ENCODE results near the gene SH3GLB1. TPM values are rescaled to one million over a fixed set of nuclear protein-coding genes. Genes with fewer than 3 reads are reported as not detected.
A peak's percentile ranks its signal among the peaks of the same experiment; 100 is the strongest.

The SH3GLB1 gene
- total RNA-seq, 1 experiment from 2014 or later = 18.1 TPM

DNA sequence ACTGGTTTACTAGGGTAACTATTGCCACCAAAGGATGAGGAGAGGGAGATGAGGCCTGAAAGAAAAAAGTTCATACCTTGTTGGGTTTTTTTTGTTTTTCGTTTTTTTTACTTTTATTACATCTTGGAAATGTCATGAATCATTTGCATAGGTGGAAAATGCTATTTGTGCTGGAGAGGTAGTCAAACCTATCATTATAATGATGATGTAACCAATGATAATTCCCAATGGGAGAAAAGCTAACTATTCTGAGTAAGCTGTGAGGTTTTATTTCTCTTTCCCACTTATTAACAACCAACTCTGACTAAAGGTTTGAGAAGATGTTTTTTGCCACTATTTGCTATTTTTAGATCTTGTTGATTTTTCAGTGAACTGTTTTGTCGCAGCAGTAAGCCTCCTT is 29.0 kb downstream of the SH3GLB1 start:
- no peak for DNase-seq (ENCODE audit: low spot score)

GRCh38 chr1:86739648-86740509 is 35.5 kb downstream of the SH3GLB1 start:
- DNase-seq (ENCODE audit: low spot score) = no peak

- peak; percentile 86 for DNase-seq (ENCODE audit: low spot score)
Observed at GRCh38 chr1:86741947-86742572, 37.7 kb downstream of the SH3GLB1 start.

DNA sequence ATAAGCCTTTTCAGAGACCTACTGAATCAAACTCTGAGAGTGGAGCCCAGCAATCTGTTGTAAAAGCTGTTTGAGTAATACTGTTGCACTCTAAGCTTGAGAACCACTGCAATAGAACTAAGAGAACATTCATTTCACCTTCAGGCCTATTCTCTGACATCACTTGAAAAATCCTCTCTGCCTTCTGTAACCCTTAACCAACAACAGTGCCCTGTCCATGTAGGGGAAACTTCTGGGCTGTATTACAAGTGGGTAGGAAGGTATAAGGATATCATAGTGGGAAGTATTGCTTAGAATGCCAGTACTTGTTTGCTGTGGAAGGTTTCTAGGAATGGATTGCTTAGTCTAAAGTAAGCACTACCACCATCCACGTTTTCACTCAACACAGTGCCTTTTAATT is 42.9 kb downstream of the SH3GLB1 start:
- DNase-seq (ENCODE audit: low spot score) = no peak

DNA sequence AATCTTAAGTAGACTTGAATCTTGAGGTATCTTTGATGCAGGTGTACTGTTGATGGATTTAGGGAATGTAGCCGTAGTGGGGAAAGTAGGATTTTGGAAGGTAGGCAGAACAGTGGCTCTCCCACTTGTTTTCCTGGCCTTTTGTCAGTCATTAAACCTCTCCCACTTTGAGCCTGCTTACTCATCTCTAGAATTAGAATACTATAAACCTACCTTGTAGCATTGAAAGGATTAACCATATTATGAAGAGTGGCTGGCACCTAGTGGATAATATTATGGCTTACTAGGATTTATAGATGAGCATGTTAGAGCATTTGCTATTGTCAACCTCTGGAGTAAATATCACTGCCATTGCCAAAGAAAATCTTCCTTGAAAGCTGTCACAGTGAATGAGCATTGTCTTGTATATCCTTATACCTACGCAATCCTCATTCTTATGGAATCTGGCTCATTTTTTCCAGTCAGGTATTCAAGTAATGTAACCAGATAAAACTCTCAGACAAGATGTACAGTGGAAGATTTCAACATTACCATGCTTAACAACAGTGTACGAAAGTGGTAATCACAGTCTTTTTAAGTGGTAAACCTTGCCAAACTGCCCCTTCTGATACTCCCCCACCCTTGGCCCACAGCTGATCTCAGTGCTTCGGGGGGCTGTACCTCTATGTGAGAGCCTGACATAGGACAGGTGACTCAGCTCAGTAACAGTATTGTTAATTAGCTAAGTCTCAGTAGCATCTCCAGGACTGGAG is 44.4 kb downstream of the SH3GLB1 start:
- no peak for DNase-seq (ENCODE audit: low spot score)

DNA sequence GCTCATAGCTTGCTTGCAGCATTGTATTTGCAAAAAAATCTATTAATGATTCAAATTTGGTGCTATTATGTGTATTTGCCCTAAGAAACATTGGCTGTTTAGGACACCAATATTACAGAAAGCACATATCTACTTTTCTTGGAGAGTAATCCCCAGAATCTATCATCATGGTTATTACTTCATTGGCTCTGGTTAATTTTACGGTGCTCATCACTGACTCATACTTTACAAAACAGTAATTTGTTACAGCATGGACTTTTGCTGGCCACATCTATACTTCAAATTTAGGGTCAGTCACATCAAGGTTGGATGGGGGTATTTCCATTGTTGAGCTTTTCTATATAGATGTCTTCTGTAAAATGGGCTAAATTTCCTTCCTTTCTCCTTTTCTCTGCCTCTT is 45.7 kb downstream of the SH3GLB1 start:
- no peak for DNase-seq (ENCODE audit: low spot score)

- DNase-seq (ENCODE audit: low spot score) = no peak
Observed at GRCh38 chr1:86750530-86750929, 46.2 kb downstream of the SH3GLB1 start.

GRCh38 chr1:86751923-86752322 is 47.5 kb downstream of the SH3GLB1 start:
- no peak for DNase-seq (ENCODE audit: low spot score)

GRCh38 chr1:86753700-86754099 is 49.3 kb downstream of the SH3GLB1 start:
- DNase-seq (ENCODE audit: low spot score) = peak; percentile 65

GRCh38 chr1:86754265-86754974 is 50.0 kb downstream of the SH3GLB1 start:
- no peak for DNase-seq (ENCODE audit: low spot score)

- no peak for DNase-seq (ENCODE audit: low spot score)
Observed at GRCh38 chr1:86756062-86756406, 51.7 kb downstream of the SH3GLB1 start.

DNA sequence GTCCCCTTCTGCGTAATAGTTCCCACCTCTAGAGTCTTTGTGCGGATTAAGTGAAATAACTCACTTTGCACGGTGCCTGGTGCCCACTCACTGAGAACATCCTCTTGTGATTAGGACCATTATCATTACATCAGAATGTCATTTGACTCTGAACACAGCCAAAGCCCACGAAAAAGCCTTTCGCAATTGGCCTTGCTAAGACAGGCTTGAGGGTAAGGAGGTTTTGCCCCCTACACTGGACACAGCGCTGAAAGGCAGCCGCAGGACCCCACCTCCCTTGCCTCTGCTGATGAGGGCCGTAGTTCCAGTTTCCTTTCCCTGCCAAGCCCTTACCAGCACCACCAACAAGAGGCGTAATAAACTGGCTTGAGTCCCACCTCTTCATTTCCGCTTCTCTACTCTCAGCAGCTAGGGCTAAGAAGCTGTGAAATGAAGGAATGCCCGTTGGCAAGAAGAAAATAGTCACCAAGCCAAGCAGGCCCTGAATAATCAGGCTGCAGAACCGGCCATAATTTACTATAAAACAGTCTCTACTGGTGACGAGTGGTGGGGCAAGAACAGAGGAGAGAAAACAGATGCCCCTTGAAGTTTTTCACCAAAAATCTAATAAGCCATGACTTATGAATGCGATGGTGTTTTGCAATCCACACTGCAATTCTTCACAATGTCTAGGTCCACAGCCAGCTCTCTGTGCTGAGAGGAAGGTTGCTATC is 53.1 kb downstream of the SH3GLB1 start:
- no peak for DNase-seq (ENCODE audit: low spot score)

GRCh38 chr1:86758570-86758969 is 54.2 kb downstream of the SH3GLB1 start:
- DNase-seq (ENCODE audit: low spot score) = peak; percentile 76

DNA sequence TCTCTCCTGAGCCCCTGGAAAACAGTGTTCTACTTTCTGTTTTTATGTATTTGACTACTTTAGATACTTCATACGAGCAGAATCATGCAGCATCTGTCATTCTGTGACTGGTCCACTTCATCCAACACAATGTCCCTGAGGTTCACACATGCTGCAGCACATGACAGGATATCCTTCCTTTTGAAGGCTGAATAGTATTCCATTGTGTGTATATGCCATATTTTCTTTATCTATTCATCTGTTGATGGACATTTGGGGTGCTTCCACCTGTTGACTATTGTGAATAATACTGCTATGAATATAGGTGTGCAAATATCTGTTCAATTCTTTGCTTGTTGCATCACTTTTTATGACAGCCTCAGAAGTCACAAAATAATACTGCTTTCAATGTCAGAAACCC is 55.8 kb downstream of the SH3GLB1 start:
- DNase-seq (ENCODE audit: low spot score) = no peak

- DNase-seq (ENCODE audit: low spot score) = no peak
Observed at GRCh38 chr1:86762336-86762735, 58.0 kb downstream of the SH3GLB1 start.

DNA sequence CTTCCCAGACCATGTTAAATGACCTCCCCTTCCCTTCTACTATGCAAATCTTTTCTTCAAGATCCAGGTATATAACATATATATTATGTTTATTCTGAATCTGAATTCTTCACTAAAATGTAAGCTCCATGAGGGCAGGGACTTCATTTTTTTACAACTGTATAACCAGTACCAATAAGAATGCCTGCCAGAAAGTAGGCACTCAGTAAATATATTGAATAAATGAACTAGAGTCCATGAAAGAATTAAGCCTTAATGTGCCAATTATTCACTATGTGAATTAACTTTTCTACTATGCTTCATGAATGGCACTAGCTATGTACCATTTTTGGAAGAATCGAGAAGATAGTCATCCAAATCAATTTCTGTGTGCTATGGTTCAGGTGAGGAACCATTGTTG is 60.1 kb downstream of the SH3GLB1 start:
- no peak for DNase-seq (ENCODE audit: low spot score)

DNA sequence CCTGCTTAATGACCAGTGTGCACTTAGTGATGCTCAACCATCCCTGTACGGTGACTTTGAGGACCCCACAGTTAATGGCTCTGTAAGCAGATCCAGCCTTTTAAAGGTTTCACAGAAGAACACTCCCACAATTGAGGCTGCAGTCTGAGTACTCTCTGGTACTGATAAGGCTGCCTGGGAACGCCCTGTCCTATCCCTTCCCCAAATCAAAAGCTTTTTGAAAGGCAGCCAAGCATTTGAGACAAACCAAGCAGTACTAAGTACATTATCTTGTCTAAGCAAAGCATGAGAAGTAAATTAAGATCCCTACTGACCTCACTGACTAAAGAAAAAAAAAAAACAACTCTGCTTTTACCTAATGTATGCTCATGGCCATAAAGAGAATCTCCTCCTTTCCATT is 60.7 kb downstream of the SH3GLB1 start:
- no peak for DNase-seq (ENCODE audit: low spot score)

DNA sequence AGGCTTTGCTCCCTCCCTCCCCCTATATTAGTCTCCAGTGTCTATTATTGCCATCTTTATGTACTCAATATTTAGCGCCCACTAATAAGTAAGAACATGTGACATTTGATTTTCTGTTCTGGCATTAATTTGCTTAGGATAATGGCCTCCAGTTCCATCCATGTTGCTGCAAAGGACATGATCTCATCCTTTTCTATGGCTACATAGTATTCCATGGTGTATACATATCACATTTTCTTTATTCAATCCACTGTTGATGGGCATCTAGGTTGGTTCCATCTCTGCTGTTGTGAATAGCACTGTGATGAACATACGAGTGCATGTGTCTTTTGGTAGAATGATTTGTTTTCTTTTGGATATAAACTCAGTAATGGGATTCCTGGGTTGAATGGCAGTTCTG is 61.3 kb downstream of the SH3GLB1 start:
- DNase-seq (ENCODE audit: low spot score) = no peak

GRCh38 chr1:86768554-86768953 is 64.2 kb downstream of the SH3GLB1 start:
- DNase-seq (ENCODE audit: low spot score) = no peak

- no peak for DNase-seq (ENCODE audit: low spot score)
Observed at GRCh38 chr1:86769065-86769464, 64.7 kb downstream of the SH3GLB1 start.

Measured in HT-29 (cell line).